GM18867 (cell line): ENCODE results near the gene CLCA1.
A peak's percentile ranks its signal among the peaks of the same experiment; 100 is the strongest.

Source experiments
- ATAC-seq: cut with Tn5 transposase; IDR thresholded peaks from one replicate; pipeline ENCODE4 v1.9.1; 2021; ENCODE audit warnings: mild to moderate bottlenecking, moderate library complexity; ENCODE audit not compliant: unreplicated experiment

Gene CLCA1

GRCh38 chr1:86460998-86461397, 7.7 kb upstream of the CLCA1 start:
- no peak for ATAC-seq

- no peak for ATAC-seq
Measured at GRCh38 chr1:86461482-86461881, 7.2 kb upstream of the CLCA1 start.

- ATAC-seq, result no peak
Measured at GRCh38 chr1:86464819-86465218, 3.9 kb upstream of the CLCA1 start.

GRCh38 chr1:86466109-86466844, 2.5 kb upstream of the CLCA1 start:
- no peak for ATAC-seq

GRCh38 chr1:86466986-86467385, 1.7 kb upstream of the CLCA1 start:
- no peak for ATAC-seq

GRCh38 chr1:86470859-86471258, 2.1 kb downstream of the CLCA1 start:
- no peak for ATAC-seq

GRCh38 chr1:86471291-86471690, 2.6 kb downstream of the CLCA1 start:
- ATAC-seq, result no peak

GRCh38 chr1:86472152-86472551, 3.4 kb downstream of the CLCA1 start:
- no peak for ATAC-seq

GRCh38 chr1:86472767-86473166, 4.0 kb downstream of the CLCA1 start:
- ATAC-seq, result peak; percentile 52

- no peak for ATAC-seq
Measured at GRCh38 chr1:86477256-86477655, 8.5 kb downstream of the CLCA1 start.

- ATAC-seq, result no peak
Measured at GRCh38 chr1:86477682-86478081, 9.0 kb downstream of the CLCA1 start.

- ATAC-seq, result no peak
Measured at GRCh38 chr1:86478416-86479156, 9.9 kb downstream of the CLCA1 start.

GRCh38 chr1:86481966-86482365, 13.2 kb downstream of the CLCA1 start:
- ATAC-seq, result no peak

- ATAC-seq, result no peak
Measured at GRCh38 chr1:86487131-86487810, 18.5 kb downstream of the CLCA1 start.

GRCh38 chr1:86487811-86488141, 19.0 kb downstream of the CLCA1 start:
- no peak for ATAC-seq

- ATAC-seq, result no peak
Measured at GRCh38 chr1:86489242-86489878, 20.6 kb downstream of the CLCA1 start.

- ATAC-seq, result no peak
Measured at GRCh38 chr1:86491171-86491950, 22.6 kb downstream of the CLCA1 start.

- no peak for ATAC-seq
Measured at GRCh38 chr1:86498281-86498680, 29.6 kb downstream of the CLCA1 start.

- no peak for ATAC-seq
Measured at GRCh38 chr1:86499987-86500593, 31.4 kb downstream of the CLCA1 start.

- no peak for ATAC-seq
Measured at GRCh38 chr1:86500714-86501113, 32.0 kb downstream of the CLCA1 start.
